HG03280 (cell line): Measurements from ENCODE around the gene CD200.

ENCODE experiments used
- ATAC-seq: cut with Tn5 transposase; IDR thresholded peaks from one replicate; pipeline ENCODE4 v1.9.1; 2021; ENCODE audit warnings: mild to moderate bottlenecking, moderate library complexity; ENCODE audit not compliant: unreplicated experiment

Gene CD200

DNA sequence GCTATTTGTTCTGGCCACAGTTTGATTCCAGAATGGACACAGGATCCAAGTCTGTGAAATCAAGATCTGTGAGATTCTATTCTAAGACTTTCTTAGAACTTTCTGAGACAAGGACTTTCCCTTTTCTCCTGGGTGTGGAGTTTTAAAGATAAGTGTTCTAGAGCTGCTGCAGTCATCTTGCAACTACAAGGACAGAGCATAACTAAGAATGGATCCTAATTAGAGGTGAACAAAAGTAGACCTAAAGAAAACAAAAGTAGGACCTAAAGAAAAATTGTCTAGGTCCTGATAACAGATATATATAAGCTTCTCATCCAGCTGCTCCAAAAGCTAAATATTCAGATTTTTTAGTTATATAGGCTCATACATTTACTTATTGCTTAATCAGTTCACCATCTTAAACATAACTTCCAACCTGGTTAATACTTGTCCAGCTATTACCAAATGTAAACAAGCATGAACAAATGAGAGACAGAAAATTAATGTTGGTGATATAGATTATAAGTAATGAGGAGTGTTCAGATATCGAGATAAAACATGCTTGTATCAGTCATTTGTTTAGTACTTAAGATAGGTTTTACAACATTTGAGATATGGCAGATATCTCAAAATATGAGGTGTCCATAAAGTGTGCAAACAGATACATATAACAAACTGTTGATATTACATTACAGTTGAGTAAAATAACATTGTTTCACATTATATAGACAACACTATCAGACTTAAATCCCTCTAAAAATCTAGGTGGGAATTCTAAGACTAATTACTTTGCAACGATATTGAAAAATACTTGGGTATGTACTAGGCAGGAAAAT, 75.1 kb downstream of the CD200 start:
- no peak for ATAC-seq

DNA sequence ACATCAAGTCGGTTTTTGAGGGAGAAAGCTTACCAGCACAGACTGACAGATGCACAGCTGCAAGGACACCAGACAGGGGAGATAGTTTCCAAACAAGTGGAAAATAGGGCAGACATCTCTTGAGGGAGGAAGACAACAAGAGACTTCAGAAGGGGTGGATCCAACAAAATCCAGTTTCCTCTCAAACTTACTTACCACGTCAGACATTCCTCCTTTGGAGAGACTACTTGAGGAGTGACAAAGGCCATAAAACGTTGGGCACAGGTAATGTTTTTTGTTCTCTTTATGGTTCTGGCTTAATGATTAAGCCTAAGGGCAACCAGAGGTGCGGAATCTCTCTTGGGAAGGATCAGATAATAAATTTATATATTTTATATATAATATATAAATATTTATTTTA, 76.1 kb downstream of the CD200 start:
- ATAC-seq: no peak

DNA sequence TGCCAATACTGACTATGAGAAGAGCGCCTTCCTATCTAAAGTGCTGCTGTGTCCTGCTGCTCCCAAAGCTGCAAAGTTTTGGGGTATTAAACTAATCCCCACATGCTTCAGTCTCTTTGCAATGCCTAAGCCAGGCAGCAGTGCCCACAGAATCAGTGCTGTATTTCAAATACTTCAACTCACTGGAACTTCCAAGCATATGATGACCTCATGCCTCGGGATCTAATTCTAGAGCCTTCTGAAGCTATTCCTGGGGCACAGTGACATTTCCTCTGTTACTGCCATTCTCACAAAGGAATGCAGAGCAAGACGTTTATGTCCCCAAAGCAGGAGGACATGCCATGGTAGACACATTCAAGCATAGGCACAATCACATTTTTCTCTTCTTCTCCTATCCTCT, 78.5 kb downstream of the CD200 start:
- ATAC-seq: no peak
